Esophagus squamous epithelium (tissue), 4 donors: ENCODE data around the gene TMEM63A.
"Not testable (repeated sequence)": the region's sequence is repeated elsewhere in the genome, so short reads cannot be mapped to it uniquely, and the experiment has no call there.

ENCODE experiments used
- CTCF ChIP-seq, 6 experiments: fragments of 450-650 bp in 4 of 6; fragments of 200-600 bp in 2 of 6; sonication (generic) in 2 of 6; IDR thresholded peaks; one replicate each; pipeline ENCODE4 v1.5.1; 2016 to 2019; ENCODE audit warnings: antibody characterized with exemption in 6 of 6, mild to moderate bottlenecking in 4 of 6, moderate library complexity in 4 of 6
- POLR2A ChIP-seq, 4 donors: fragments of 450-650 bp; IDR thresholded peaks; one replicate each; pipeline ENCODE4 v1.6.1; 2017; ENCODE audit warnings: antibody characterized with exemption in 4 of 4, mild to moderate bottlenecking in 4 of 4, moderate library complexity in 3 of 4

GRCh38 chr1:225836296-225836695 is 45.9 kb downstream of the TMEM63A start:
- TF ChIP-seq CTCF, POLR2A (IDR thresholded peaks at IDR 0.05): not testable (repeated sequence)
